ENCODE data around the gene CORIN. TPM values are rescaled to one million over a fixed set of nuclear protein-coding genes. Genes with fewer than 3 reads are reported as not detected.
"Not testable (repeated sequence)": the region's sequence is repeated elsewhere in the genome, so short reads cannot be mapped to it uniquely, and the experiment has no call there.

CORIN gene
- total RNA-seq, 2 donors from 2014 or later, result 0.26 to 0.41 TPM

- ATAC-seq (replicated peaks), result no peak
- no peak overlapping the region for H3K4me3 Mint-ChIP-seq
- H3K27me3 Mint-ChIP-seq, result peaks cover 3% of the 10 kb centered on the region
- no peaks in the 10 kb centered on the region for H3K9me3 Mint-ChIP-seq
- no peaks in the 10 kb centered on the region for H3K36me3 Mint-ChIP-seq (ENCODE audit: low read depth)
- no peaks in the 10 kb centered on the region for H3K4me1 Mint-ChIP-seq
- H3K27ac Mint-ChIP-seq, result no peak overlapping the region
Measured at GRCh38 chr4:47771020-47771419, 66.8 kb downstream of the CORIN start.

GRCh38 chr4:47767956-47768355, 69.9 kb downstream of the CORIN start:
- H3K4me1 Mint-ChIP-seq; H3K27me3 Mint-ChIP-seq; H3K36me3 Mint-ChIP-seq (ENCODE audit: low read depth); H3K27ac Mint-ChIP-seq; H3K9me3 Mint-ChIP-seq; ATAC-seq (replicated peaks); H3K4me3 Mint-ChIP-seq: not testable (repeated sequence)

GRCh38 chr4:47763279-47763678, 74.6 kb downstream of the CORIN start:
- H3K9me3 Mint-ChIP-seq, result no peaks in the 10 kb centered on the region
- H3K4me1 Mint-ChIP-seq, result no peaks in the 10 kb centered on the region
- no peaks in the 10 kb centered on the region for H3K36me3 Mint-ChIP-seq (ENCODE audit: low read depth)
- H3K4me3 Mint-ChIP-seq, result no peak overlapping the region
- peaks cover 5% of the 10 kb centered on the region for H3K27me3 Mint-ChIP-seq
- H3K27ac Mint-ChIP-seq, result no peak overlapping the region
- no peak for ATAC-seq (replicated peaks)

- H3K27me3 Mint-ChIP-seq, result peaks cover 5% of the 10 kb centered on the region
- H3K27ac Mint-ChIP-seq, result no peak overlapping the region
- no peaks in the 10 kb centered on the region for H3K9me3 Mint-ChIP-seq
Measured at GRCh38 chr4:47762376-47763266, 75.2 kb downstream of the CORIN start.

GRCh38 chr4:47753316-47753715, 84.6 kb downstream of the CORIN start:
- not testable (repeated sequence) for ATAC-seq (replicated peaks); H3K36me3 Mint-ChIP-seq (ENCODE audit: low read depth); H3K4me3 Mint-ChIP-seq; H3K9me3 Mint-ChIP-seq; H3K27ac Mint-ChIP-seq; H3K4me1 Mint-ChIP-seq
- peaks cover 26% of the 10 kb centered on the region for H3K27me3 Mint-ChIP-seq

More at GRCh38 chr4:47762376-47763266, 75.2 kb downstream of the CORIN start:
- no peak for ATAC-seq (replicated peaks)
- no peaks in the 10 kb centered on the region for H3K4me1 Mint-ChIP-seq
- H3K36me3 Mint-ChIP-seq (ENCODE audit: low read depth), result no peaks in the 10 kb centered on the region
- H3K4me3 Mint-ChIP-seq, result no peak overlapping the region

GRCh38 chr4:47752214-47752613, 85.7 kb downstream of the CORIN start:
- Mint-ChIP-seq H3K9me3 (peaks cover 4% of the 10 kb centered on the region), H3K36me3 (ENCODE audit: low read depth) (no peaks in the 10 kb centered on the region), H3K27me3 (peaks cover 26% of the 10 kb centered on the region), H3K4me1 (no peaks in the 10 kb centered on the region), H3K27ac (no peak overlapping the region), H3K4me3 (no peak overlapping the region)
- no peak for ATAC-seq (replicated peaks)

GRCh38 chr4:47750788-47751187, 87.1 kb downstream of the CORIN start:
- ATAC-seq (replicated peaks), result no peak
- Mint-ChIP-seq H3K27ac (no peak overlapping the region), H3K9me3 (peaks cover 4% of the 10 kb centered on the region), H3K36me3 (ENCODE audit: low read depth) (no peaks in the 10 kb centered on the region), H3K4me1 (no peaks in the 10 kb centered on the region), H3K27me3 (peaks cover 21% of the 10 kb centered on the region), H3K4me3 (no peak overlapping the region)

GRCh38 chr4:47749858-47750257, 88.0 kb downstream of the CORIN start:
- Mint-ChIP-seq H3K4me1 (no peaks in the 10 kb centered on the region), H3K9me3 (peaks cover 4% of the 10 kb centered on the region), H3K27me3 (peaks cover 17% of the 10 kb centered on the region), H3K36me3 (ENCODE audit: low read depth) (no peaks in the 10 kb centered on the region), H3K27ac (no peak overlapping the region), H3K4me3 (no peak overlapping the region)
- ATAC-seq (replicated peaks), result no peak

GRCh38 chr4:47749060-47749459, 88.8 kb downstream of the CORIN start:
- Mint-ChIP-seq H3K27me3 (peaks cover 17% of the 10 kb centered on the region), H3K4me3 (no peak overlapping the region)

GRCh38 chr4:47747846-47748494, 89.9 kb downstream of the CORIN start:
- Mint-ChIP-seq H3K27ac (no peak overlapping the region), H3K4me1 (no peaks in the 10 kb centered on the region), H3K27me3 (peaks cover 15% of the 10 kb centered on the region), H3K4me3 (no peak overlapping the region), H3K36me3 (ENCODE audit: low read depth) (no peaks in the 10 kb centered on the region), H3K9me3 (peaks cover 4% of the 10 kb centered on the region)
- ATAC-seq (replicated peaks), result no peak

More at GRCh38 chr4:47749060-47749459, 88.8 kb downstream of the CORIN start:
- H3K36me3 Mint-ChIP-seq (ENCODE audit: low read depth), result no peaks in the 10 kb centered on the region
- peaks cover 4% of the 10 kb centered on the region for H3K9me3 Mint-ChIP-seq
- no peaks in the 10 kb centered on the region for H3K4me1 Mint-ChIP-seq
- no peak overlapping the region for H3K27ac Mint-ChIP-seq
- ATAC-seq (replicated peaks), result no peak

GRCh38 chr4:47747211-47747610, 90.7 kb downstream of the CORIN start:
- Mint-ChIP-seq H3K27me3 (peaks cover 12% of the 10 kb centered on the region), H3K27ac (no peak overlapping the region), H3K9me3 (peaks cover 3% of the 10 kb centered on the region), H3K36me3 (ENCODE audit: low read depth) (no peaks in the 10 kb centered on the region), H3K4me3 (no peak overlapping the region), H3K4me1 (no peaks in the 10 kb centered on the region)
- ATAC-seq (replicated peaks), result no peak

GRCh38 chr4:47746122-47746521, 91.7 kb downstream of the CORIN start:
- Mint-ChIP-seq H3K36me3 (ENCODE audit: low read depth) (no peaks in the 10 kb centered on the region), H3K27me3 (peaks cover 5% of the 10 kb centered on the region), H3K4me3 (no peak overlapping the region), H3K4me1 (no peaks in the 10 kb centered on the region), H3K27ac (no peak overlapping the region), H3K9me3 (no peaks in the 10 kb centered on the region)
- peak; percentile 70 for ATAC-seq (replicated peaks)

- Mint-ChIP-seq H3K4me3 (no peak overlapping the region), H3K27ac (no peak overlapping the region), H3K4me1 (no peaks in the 10 kb centered on the region), H3K9me3 (no peaks in the 10 kb centered on the region), H3K36me3 (ENCODE audit: low read depth) (no peaks in the 10 kb centered on the region), H3K27me3 (peaks cover 3% of the 10 kb centered on the region)
- no peak for ATAC-seq (replicated peaks)
Measured at GRCh38 chr4:47744843-47745382, 93.0 kb downstream of the CORIN start.

- H3K9me3 Mint-ChIP-seq, result no peaks in the 10 kb centered on the region
- no peaks in the 10 kb centered on the region for H3K4me1 Mint-ChIP-seq
- H3K4me3 Mint-ChIP-seq, result peak overlapping the region; percentile 20
- H3K27ac Mint-ChIP-seq, result no peak overlapping the region
- no peaks in the 10 kb centered on the region for H3K36me3 Mint-ChIP-seq (ENCODE audit: low read depth)
- H3K27me3 Mint-ChIP-seq, result no peaks in the 10 kb centered on the region
- no peak for ATAC-seq (replicated peaks)
Measured at GRCh38 chr4:47744253-47744652, 93.6 kb downstream of the CORIN start.

GRCh38 chr4:47741200-47741599, 96.7 kb downstream of the CORIN start:
- Mint-ChIP-seq H3K36me3 (ENCODE audit: low read depth) (no peaks in the 10 kb centered on the region), H3K27me3 (no peaks in the 10 kb centered on the region), H3K4me1 (no peaks in the 10 kb centered on the region), H3K9me3 (no peaks in the 10 kb centered on the region), H3K27ac (no peak overlapping the region), H3K4me3 (no peak overlapping the region)
- ATAC-seq (replicated peaks), result no peak
